Mesothelial cell of epicardium (in vitro differentiated cells): ENCODE results near the gene SLC9B1. TPM values are rescaled to one million over a fixed set of nuclear protein-coding genes. Genes with fewer than 3 reads are reported as not detected.

Source experiments
- DNase-seq, 2 experiments: peaks; one replicate each; pipeline ENCODE4 v3.0.0; 2021; ENCODE audit warnings: low spot score in 2 of 2; ENCODE audit not compliant: unreplicated experiment in 2 of 2
- H3K27ac Mint-ChIP-seq: 2 replicates; pipeline ENCODE4 v1.8.0; 2021; ENCODE audit warnings: mixed read lengths
- H3K27me3 Mint-ChIP-seq: 2 replicates; pipeline ENCODE4 v1.8.0; 2021; ENCODE audit warnings: low read depth, mixed read lengths
- H3K36me3 Mint-ChIP-seq: 2 replicates; pipeline ENCODE4 v1.8.0; 2021; ENCODE audit warnings: mixed read lengths
- H3K4me1 Mint-ChIP-seq: 2 replicates; pipeline ENCODE4 v1.8.0; 2021; ENCODE audit warnings: mixed read lengths
- H3K4me3 Mint-ChIP-seq: 2 replicates; pipeline ENCODE4 v1.8.0; 2021; ENCODE audit warnings: mild to moderate bottlenecking, moderate library complexity, mixed read lengths
- H3K9me3 Mint-ChIP-seq: 2 replicates; pipeline ENCODE4 v1.8.0; 2021; ENCODE audit warnings: mixed read lengths
- CTCF ChIP-seq: fragments of 200-600 bp; sonication (generic); IDR thresholded peaks from one replicate; pipeline ENCODE4 v1.5.0; 2021; ENCODE audit warnings: antibody characterized with exemption; ENCODE audit not compliant: unreplicated experiment
- total RNA-seq: library from RNA; stranded (reverse); gene quantifications from 3 replicates; pipeline ENCODE4 v1.2.1, GENCODE V29; 2021

The SLC9B1 gene
- total RNA-seq, 1 donor from 2014 or later = 3.2 TPM

- peaks cover 4% of the 10 kb centered on the region for H3K4me1 Mint-ChIP-seq
- H3K9me3 Mint-ChIP-seq = peaks cover 21% of the 10 kb centered on the region
- peak; percentile 14 for TF ChIP-seq CTCF
- DNase-seq = no peak
- peaks cover 14% of the 10 kb centered on the region for H3K36me3 Mint-ChIP-seq
- no peak overlapping the region for H3K27ac Mint-ChIP-seq
- H3K4me3 Mint-ChIP-seq = no peak overlapping the region
- no peaks in the 10 kb centered on the region for H3K27me3 Mint-ChIP-seq
Measured at GRCh38 chr4:103032574-103032973, 13.1 kb upstream of the SLC9B1 start.

GRCh38 chr4:103030791-103031190 lies 11.3 kb upstream of the SLC9B1 start:
- DNase-seq = no peak
- H3K4me3 Mint-ChIP-seq = no peak overlapping the region
- H3K4me1 Mint-ChIP-seq = peaks cover 4% of the 10 kb centered on the region
- no peak overlapping the region for H3K27ac Mint-ChIP-seq
- H3K27me3 Mint-ChIP-seq = no peaks in the 10 kb centered on the region
- peaks cover 19% of the 10 kb centered on the region for H3K9me3 Mint-ChIP-seq
- no peak for TF ChIP-seq CTCF
- H3K36me3 Mint-ChIP-seq = peaks cover 9% of the 10 kb centered on the region

- H3K4me1 Mint-ChIP-seq = peaks cover 4% of the 10 kb centered on the region
- no peaks in the 10 kb centered on the region for H3K36me3 Mint-ChIP-seq
- no peaks in the 10 kb centered on the region for H3K27me3 Mint-ChIP-seq
- no peak for DNase-seq
- no peak for TF ChIP-seq CTCF
- no peak overlapping the region for H3K27ac Mint-ChIP-seq
- no peak overlapping the region for H3K4me3 Mint-ChIP-seq
- H3K9me3 Mint-ChIP-seq = peaks cover 9% of the 10 kb centered on the region
Measured at GRCh38 chr4:103029300-103029699, 9.8 kb upstream of the SLC9B1 start.

- TF ChIP-seq CTCF = no peak
- no peak for DNase-seq
- no peak overlapping the region for H3K27ac Mint-ChIP-seq
- H3K4me1 Mint-ChIP-seq = peaks cover 4% of the 10 kb centered on the region
- no peak overlapping the region for H3K4me3 Mint-ChIP-seq
- H3K9me3 Mint-ChIP-seq = no peaks in the 10 kb centered on the region
- H3K27me3 Mint-ChIP-seq = no peaks in the 10 kb centered on the region
- H3K36me3 Mint-ChIP-seq = no peaks in the 10 kb centered on the region
Measured at GRCh38 chr4:103026868-103027267, 7.4 kb upstream of the SLC9B1 start.

- no peaks in the 10 kb centered on the region for H3K9me3 Mint-ChIP-seq
Measured at GRCh38 chr4:103024996-103025395, 5.5 kb upstream of the SLC9B1 start.

More at GRCh38 chr4:103024996-103025395, 5.5 kb upstream of the SLC9B1 start:
- DNase-seq = no peak
- no peak overlapping the region for H3K27ac Mint-ChIP-seq
- H3K4me1 Mint-ChIP-seq = peaks cover 4% of the 10 kb centered on the region
- no peak overlapping the region for H3K4me3 Mint-ChIP-seq
- no peak for TF ChIP-seq CTCF
- no peaks in the 10 kb centered on the region for H3K27me3 Mint-ChIP-seq
- H3K36me3 Mint-ChIP-seq = no peaks in the 10 kb centered on the region
